PFSK-1 (cell line): ENCODE data around the gene HIPK1.

ENCODE experiments used
- FOXP2 ChIP-seq: optimal IDR thresholded peaks from 2 replicates; pipeline ENCODE3; 2011; ENCODE audit warnings: borderline replicate concordance, control low read depth, inconsistent platforms; ENCODE audit not compliant: insufficient read depth; ENCODE audit errors: extremely low read length, extremely low read depth
- POLR2AphosphoS5 ChIP-seq: IDR thresholded peaks from 2 replicates; pipeline ENCODE4 v1.6.1; 2012; ENCODE audit warnings: low read depth, mild to moderate bottlenecking, control low read depth, low read length, moderate library complexity
- REST ChIP-seq, 2 experiments: IDR thresholded peaks; 2 replicates each; pipeline versions ENCODE4 v1.6.1 to v1.8.0; 2011 to 2012; ENCODE audit warnings: low read depth in 2 of 2, low read length in 2 of 2, control low read depth in 1 of 2, inconsistent platforms in 1 of 2, mild to moderate bottlenecking in 1 of 2, moderate library complexity in 1 of 2; ENCODE audit not compliant: insufficient read depth in 1 of 2
- SIN3A ChIP-seq: IDR thresholded peaks from 2 replicates; pipeline ENCODE4 v1.6.1; 2012; ENCODE audit warnings: mild to moderate bottlenecking, low read length, moderate library complexity, borderline replicate concordance; ENCODE audit not compliant: insufficient read depth
- TAF1 ChIP-seq: IDR thresholded peaks from 2 replicates; pipeline ENCODE4 v1.6.1; 2012; ENCODE audit warnings: low read length, control low read depth, borderline replicate concordance; ENCODE audit not compliant: insufficient read depth

HIPK1 gene

GRCh38 chr1:114011796-114012195 is 82.7 kb downstream of the HIPK1 start:
- TF ChIP-seq SIN3A (no peak), TAF1 (no peak), REST (IDR thresholded peaks at IDR 0.05; ENCODE audit: insufficient read depth in 1 of 2, low read depth in 2 of 2, low read length in 2 of 2) (no peak), POLR2AphosphoS5 (no peak)

DNA sequence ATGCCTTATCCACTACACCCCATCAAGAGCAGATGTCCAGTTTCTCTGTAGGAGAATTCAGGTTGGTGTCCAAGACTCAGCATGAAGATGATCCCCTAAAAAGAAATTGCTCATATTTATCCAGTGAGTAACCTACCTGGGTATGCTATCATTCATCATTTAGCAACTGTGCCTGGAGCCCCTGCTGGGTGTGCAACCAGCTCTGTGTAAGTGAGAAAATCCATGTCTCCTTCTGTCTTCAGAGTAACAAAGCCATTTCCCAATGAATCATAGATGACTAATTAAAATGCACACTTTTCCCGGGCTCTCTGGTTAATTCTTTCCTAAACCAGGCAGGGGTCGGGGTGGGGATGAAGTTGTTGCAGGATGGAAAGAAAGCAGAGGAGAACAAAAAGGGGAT is 86.0 kb downstream of the HIPK1 start:
- TF ChIP-seq FOXP2 (no peak), POLR2AphosphoS5 (no peak), SIN3A (no peak), REST (IDR thresholded peaks at IDR 0.05; ENCODE audit: insufficient read depth in 1 of 2, low read depth in 2 of 2, low read length in 2 of 2) (no peak), TAF1 (no peak)

DNA sequence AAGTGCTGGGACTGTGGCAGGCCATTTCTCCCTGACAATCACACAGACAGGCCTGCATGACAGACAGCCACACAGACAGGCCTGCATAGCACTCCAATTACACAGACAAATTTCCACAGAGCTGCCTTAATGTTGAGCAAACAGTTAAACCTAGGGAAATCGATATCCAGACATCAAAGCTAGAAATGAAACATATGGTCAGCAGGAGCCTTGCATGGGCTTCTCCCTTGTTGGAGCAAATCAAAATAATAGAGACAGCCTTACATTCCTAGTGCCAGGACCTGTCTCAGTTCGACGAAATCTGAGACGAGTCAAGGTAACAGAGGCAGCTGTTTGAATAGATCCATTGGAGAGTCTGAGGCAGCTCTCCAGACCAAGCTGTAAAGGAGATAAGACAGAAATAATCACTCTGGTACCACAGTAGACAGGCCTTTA is 92.6 kb downstream of the HIPK1 start:
- TF ChIP-seq POLR2AphosphoS5 (no peak), SIN3A (no peak), TAF1 (no peak)

DNA sequence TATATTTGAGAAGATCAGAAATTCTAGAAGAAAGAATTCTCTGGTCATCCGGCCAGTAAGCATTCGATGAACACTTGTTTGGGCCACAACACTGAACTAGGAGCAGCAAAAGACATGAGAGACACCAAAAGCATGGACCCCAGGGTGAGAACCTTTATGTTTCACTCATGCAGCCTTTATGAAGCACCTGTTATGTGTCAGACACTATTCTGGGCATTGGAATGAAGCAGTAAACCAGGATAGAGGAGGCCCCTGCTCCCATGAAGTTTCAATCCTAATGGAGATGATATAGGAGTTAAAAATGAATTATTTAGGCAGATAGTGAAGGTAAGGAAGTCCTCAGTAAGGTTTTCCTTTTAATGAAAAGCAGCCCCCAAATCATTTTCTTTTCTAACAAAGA is 93.8 kb downstream of the HIPK1 start:
- TF ChIP-seq POLR2AphosphoS5 (no peak), FOXP2 (no peak), SIN3A (no peak), REST (IDR thresholded peaks at IDR 0.05; ENCODE audit: insufficient read depth in 1 of 2, low read depth in 2 of 2, low read length in 2 of 2) (no peak), TAF1 (no peak)

DNA sequence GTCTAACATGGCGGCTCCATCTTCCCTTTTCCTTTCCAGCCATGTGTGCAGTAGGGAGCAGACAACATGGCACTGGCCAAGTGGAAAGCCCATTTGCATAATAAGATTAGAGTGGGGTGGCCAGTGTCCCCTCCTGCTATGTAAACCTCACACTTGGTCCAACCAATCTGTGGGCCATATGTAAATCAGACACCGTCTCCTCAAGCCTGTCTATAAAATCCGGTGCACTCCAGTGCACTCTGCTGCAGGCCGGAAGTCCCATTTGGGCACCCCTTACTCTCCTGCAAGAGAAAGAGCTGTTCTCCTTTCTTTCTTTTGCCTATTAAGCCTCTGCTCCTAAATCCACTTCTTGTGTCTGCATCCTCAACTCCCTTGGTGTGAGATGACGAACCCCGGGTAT is 94.3 kb downstream of the HIPK1 start:
- TF ChIP-seq REST (IDR thresholded peaks at IDR 0.05; ENCODE audit: insufficient read depth in 1 of 2, low read depth in 2 of 2, low read length in 2 of 2) (no peak), TAF1 (no peak), FOXP2 (no peak), POLR2AphosphoS5 (no peak), SIN3A (no peak)

DNA sequence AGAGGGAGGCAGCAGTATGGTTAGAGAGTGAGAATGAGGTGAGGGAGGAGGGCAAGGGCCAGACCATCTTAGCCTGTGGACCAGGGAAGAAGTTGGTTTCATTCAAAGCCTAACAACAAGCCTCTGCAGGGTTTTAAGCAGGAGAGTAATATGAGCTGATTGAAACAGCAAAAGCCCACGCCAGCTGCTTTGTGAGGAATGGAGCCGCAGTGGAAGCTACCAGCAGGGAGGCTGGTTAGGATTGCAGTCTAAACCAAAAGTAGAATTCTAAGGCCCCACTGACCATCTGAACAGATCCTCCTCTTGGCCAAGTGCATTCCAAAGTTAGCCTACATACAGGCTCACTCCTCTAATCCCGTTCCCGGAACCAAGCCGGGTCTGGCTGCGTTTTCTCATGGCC is 94.9 kb downstream of the HIPK1 start:
- TF ChIP-seq POLR2AphosphoS5, result no peak
- no peak for TF ChIP-seq TAF1
- no peak for TF ChIP-seq REST (IDR thresholded peaks at IDR 0.05; ENCODE audit: insufficient read depth in 1 of 2, low read depth in 2 of 2, low read length in 2 of 2)
- no peak for TF ChIP-seq SIN3A
- TF ChIP-seq FOXP2, result no peak
